Measurements from ENCODE around the gene IGLL5.
"Not testable (repeated sequence)": the region's sequence is repeated elsewhere in the genome, so short reads cannot be mapped to it uniquely, and the experiment has no call there.

IGLL5 gene

DNA sequence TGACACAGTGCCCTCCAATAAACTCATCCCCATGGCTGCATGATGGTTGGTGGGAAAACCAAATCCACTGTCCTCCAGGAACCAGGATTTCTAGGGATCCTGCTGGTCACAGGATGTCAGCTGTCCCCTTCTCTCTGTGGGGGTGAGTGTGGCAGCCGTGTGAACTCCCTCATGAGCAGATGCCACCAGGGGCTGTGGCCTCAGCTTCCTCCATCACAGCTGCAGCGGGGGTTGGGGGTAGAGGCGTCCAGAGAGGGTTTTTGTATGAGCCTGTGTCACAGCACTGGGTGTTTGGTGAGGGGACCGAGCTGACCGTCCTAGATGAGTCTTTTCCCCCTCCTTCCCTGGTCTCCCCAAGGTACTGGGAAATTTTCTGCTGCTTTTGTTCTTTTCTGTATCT is 26.4 kb downstream of the IGLL5 start:
- no peaks in the 10 kb centered on the region for H3K9me3 ChIP-seq (ENCODE audit: low read length)
- H2AFZ ChIP-seq (ENCODE audit: low read depth, low read length): no peak overlapping the region
- no peaks in the 10 kb centered on the region for H3K36me3 ChIP-seq (ENCODE audit: insufficient read depth, low read length)
- no peaks in the 10 kb centered on the region for H3K4me1 ChIP-seq (ENCODE audit: insufficient read depth, low read length)
- H3K27me3 ChIP-seq (ENCODE audit: insufficient read depth, low read length): no peaks in the 10 kb centered on the region
- no peak overlapping the region for H3K4me3 ChIP-seq (ENCODE audit: low read length)

DNA sequence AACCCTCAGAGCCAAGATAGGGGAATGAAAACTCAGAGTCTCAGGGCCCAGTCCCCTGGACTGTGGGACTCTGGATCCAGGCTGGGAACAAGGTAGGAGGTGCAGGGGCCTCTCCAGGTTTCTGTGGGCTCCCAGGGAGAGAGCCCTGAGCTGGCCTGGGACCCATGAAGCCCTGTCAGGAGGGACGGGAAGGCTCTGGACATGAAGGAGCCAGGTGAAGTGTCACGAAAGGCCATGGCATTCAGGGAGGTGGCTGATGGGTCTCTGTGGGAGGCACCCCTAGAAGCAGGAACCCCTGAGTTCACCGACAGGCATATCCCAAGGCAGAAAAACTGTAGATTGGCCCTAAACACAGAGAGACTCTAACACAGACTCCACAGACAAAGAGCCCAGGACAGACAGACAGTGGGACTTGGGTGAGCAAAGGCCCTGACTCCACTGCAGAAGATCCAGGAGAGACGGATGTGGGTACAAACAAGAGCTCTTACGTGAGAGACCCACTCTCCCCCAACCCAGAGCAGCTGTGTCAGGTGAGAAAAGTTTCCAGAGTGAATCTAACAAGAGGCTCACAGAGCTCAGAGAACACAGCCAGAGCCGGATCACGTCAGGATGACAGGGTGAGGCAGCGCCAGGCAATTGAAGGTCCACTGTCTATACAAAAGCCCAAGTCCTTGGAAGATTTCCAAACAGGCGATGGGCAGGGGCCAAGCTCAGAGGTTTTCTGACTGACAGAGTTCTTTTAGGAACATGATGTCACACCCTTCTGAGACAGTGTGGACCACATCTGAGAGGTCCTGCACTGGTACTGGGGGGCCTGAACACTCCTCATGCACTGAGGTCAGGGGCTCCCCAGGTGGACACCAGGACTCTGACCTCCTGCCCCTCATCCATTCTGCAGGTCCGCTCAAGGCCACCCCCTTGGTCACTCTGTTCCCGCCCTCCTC is 27.4 kb downstream of the IGLL5 start:
- no peaks in the 10 kb centered on the region for H3K9me3 ChIP-seq (ENCODE audit: low read length)
- H3K36me3 ChIP-seq (ENCODE audit: insufficient read depth, low read length): no peaks in the 10 kb centered on the region
- no peaks in the 10 kb centered on the region for H3K27me3 ChIP-seq (ENCODE audit: insufficient read depth, low read length)

DNA sequence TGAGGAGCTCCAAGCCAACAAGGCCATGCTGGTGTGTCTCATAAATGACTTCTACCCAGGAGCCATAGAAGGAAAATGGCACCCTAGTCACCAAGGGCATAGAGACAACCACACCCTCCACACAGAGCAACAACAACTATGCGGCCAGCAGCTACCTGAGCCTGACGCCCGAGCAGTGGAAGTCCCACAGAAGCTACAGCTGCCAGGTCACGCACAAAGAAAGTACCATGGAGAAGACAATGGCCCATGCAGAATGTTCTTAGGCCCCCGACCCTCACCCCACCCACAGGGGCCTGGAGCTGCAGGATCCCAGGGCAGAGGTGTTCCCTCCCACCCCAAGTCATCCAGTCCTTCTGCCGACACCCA is 28.0 kb downstream of the IGLL5 start:
- Histone ChIP-seq H3K36me3 (ENCODE audit: insufficient read depth, low read length) (no peaks in the 10 kb centered on the region), H3K9me3 (ENCODE audit: low read length) (no peaks in the 10 kb centered on the region), H2AFZ (ENCODE audit: low read depth, low read length) (no peak overlapping the region), H3K4me3 (ENCODE audit: low read length) (no peak overlapping the region), H3K27me3 (ENCODE audit: insufficient read depth, low read length) (no peaks in the 10 kb centered on the region), H3K4me1 (ENCODE audit: insufficient read depth, low read length) (no peaks in the 10 kb centered on the region)

More for the DNA sequence above, 27.4 kb downstream of the IGLL5 start:
- H2AFZ ChIP-seq (ENCODE audit: low read depth, low read length): no peak overlapping the region
- H3K4me3 ChIP-seq (ENCODE audit: low read length): no peak overlapping the region
- no peaks in the 10 kb centered on the region for H3K4me1 ChIP-seq (ENCODE audit: insufficient read depth, low read length)

DNA sequence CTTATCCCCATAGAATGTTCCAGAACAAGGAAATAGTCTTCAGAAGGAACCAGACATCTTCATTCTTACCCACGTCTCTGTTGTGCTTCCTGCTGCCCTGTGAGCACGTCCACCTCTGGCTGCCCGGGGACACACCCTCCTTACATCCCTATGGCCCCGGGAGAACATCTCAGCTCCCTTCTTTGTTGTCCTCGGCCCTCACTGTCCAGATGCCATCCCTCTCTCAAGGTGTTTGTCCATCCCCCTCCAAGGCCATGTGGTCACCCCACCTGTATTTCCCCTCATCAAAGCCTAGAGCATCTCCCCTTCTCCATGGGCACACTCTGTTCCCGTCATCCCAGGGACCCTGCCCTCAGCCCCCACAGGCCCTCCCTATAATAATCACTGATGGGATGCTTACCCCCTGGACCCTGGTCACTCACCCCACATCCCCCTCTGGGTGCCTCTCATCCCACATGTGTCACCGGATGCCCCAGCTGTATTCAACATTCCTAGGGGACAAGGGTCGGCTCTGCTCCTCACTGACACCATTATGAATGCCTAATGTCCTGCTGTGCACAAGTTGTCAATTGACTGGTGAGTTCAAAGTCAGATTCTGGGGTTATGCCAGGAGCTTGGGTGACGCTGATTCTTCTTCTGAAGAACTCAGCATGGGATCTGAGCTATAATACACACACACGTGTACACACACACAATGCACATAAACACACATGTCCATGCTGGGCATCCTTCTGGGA is 28.8 kb downstream of the IGLL5 start:
- H2AFZ ChIP-seq (ENCODE audit: low read depth, low read length): no peak overlapping the region
- no peaks in the 10 kb centered on the region for H3K4me1 ChIP-seq (ENCODE audit: insufficient read depth, low read length)
- H3K27me3 ChIP-seq (ENCODE audit: insufficient read depth, low read length): no peaks in the 10 kb centered on the region
- no peak overlapping the region for H3K4me3 ChIP-seq (ENCODE audit: low read length)
- no peaks in the 10 kb centered on the region for H3K9me3 ChIP-seq (ENCODE audit: low read length)
- no peaks in the 10 kb centered on the region for H3K36me3 ChIP-seq (ENCODE audit: insufficient read depth, low read length)

DNA sequence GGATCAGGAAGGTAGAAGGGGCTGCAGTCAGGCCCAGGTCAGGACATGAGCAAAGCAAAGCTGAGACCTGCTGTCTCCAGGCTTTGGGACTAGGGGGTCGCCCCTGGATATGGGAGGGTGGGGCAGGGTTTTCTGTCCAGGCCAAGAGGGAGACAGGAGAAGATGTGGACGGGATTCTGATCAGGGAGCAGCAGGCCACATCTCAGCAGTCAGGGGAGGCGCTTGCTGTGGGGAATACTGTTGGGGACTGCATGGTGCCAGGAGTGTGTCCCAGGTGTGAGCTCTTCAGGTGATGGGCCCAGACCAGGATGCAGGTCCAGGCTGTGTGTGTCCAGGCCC is 29.3 kb downstream of the IGLL5 start:
- no peaks in the 10 kb centered on the region for H3K4me1 ChIP-seq (ENCODE audit: insufficient read depth, low read length)
- H3K36me3 ChIP-seq (ENCODE audit: insufficient read depth, low read length): no peaks in the 10 kb centered on the region
- H3K4me3 ChIP-seq (ENCODE audit: low read length): no peak overlapping the region
- no peak overlapping the region for H2AFZ ChIP-seq (ENCODE audit: low read depth, low read length)
- H3K9me3 ChIP-seq (ENCODE audit: low read length): no peaks in the 10 kb centered on the region
- no peaks in the 10 kb centered on the region for H3K27me3 ChIP-seq (ENCODE audit: insufficient read depth, low read length)

DNA sequence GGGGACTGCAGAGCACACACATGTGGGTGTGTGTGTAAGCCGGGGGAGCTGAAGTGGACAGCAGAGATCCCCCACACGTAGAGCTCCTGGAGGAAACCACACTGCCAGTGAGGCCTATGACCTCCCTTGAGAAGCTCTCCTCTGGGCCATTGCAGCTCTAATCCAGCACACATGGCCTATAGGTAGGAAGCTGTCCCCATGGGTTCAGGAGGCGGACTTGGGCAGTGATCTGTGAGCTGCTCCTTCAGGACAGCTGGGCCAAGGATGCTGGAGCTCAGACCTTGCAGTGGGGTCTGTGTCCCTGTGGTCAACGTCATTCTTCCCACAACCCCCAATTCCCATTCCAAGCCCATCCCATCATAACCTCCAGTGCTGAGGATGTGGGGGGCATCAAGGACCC is 29.8 kb downstream of the IGLL5 start:
- no peak overlapping the region for H2AFZ ChIP-seq (ENCODE audit: low read depth, low read length)
- no peaks in the 10 kb centered on the region for H3K4me1 ChIP-seq (ENCODE audit: insufficient read depth, low read length)
- no peaks in the 10 kb centered on the region for H3K27me3 ChIP-seq (ENCODE audit: insufficient read depth, low read length)
- no peaks in the 10 kb centered on the region for H3K9me3 ChIP-seq (ENCODE audit: low read length)
- no peaks in the 10 kb centered on the region for H3K36me3 ChIP-seq (ENCODE audit: insufficient read depth, low read length)
- H3K4me3 ChIP-seq (ENCODE audit: low read length): no peak overlapping the region

DNA sequence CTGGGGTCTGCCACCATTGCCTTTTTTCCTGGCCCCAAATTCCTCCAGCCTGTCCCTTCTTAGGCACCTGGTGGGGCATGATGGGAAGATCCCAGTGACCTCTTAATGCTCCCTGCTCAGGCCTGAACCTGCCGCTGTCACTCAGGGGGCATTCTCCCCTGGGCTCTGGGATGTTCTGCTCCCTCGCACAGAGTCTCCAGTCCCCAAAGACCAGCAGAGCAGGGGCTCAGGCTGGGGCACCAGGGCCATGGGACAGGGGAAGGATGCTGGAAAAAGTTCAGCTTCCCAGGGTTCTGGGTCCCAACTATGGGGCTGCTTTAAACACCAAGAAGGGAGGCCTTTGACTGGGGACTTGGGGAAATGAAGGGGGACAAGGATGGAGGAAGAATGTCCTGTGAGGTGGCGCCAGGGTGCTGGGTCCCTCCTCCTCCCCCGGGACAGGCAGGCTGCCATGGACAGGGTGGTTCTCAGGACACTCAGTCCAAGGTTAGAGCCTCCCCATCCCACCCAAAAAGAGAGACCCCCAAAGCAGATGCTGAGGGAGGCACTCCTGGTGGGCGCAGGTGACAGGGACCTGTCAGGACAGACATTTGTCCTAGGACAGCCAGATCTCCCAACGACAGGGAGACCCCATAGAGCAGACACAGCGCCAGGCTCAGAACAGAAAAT is 30.8 kb downstream of the IGLL5 start:
- Histone ChIP-seq H2AFZ (ENCODE audit: low read depth, low read length) (no peak overlapping the region), H3K9me3 (ENCODE audit: low read length) (no peaks in the 10 kb centered on the region), H3K27me3 (ENCODE audit: insufficient read depth, low read length) (no peaks in the 10 kb centered on the region), H3K4me3 (ENCODE audit: low read length) (no peak overlapping the region), H3K4me1 (ENCODE audit: insufficient read depth, low read length) (no peaks in the 10 kb centered on the region), H3K36me3 (ENCODE audit: insufficient read depth, low read length) (no peaks in the 10 kb centered on the region)

DNA sequence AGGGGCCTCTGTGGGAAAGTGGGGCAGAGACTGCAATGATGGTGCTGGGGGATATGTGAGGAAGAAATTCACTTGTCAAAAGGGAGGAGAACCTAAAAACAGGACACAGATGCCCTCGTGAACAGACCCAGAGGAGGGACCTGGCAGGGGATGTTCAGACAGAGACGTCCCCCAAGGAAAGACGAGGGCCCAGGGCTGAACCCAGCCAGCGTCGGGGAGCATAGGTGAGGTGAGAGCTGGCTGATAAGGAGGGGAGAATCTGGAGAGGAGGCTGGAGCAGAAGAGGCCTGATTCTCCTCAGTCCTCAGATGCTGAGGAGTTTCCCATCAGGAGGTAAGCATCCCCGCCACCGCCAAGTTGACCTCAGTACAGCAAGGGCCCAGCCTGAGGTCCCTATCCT is 31.4 kb downstream of the IGLL5 start:
- no peaks in the 10 kb centered on the region for H3K9me3 ChIP-seq (ENCODE audit: low read length)
- no peak overlapping the region for H2AFZ ChIP-seq (ENCODE audit: low read depth, low read length)
- H3K36me3 ChIP-seq (ENCODE audit: insufficient read depth, low read length): no peaks in the 10 kb centered on the region
- no peaks in the 10 kb centered on the region for H3K4me1 ChIP-seq (ENCODE audit: insufficient read depth, low read length)
- no peak overlapping the region for H3K4me3 ChIP-seq (ENCODE audit: low read length)
- H3K27me3 ChIP-seq (ENCODE audit: insufficient read depth, low read length): no peaks in the 10 kb centered on the region

DNA sequence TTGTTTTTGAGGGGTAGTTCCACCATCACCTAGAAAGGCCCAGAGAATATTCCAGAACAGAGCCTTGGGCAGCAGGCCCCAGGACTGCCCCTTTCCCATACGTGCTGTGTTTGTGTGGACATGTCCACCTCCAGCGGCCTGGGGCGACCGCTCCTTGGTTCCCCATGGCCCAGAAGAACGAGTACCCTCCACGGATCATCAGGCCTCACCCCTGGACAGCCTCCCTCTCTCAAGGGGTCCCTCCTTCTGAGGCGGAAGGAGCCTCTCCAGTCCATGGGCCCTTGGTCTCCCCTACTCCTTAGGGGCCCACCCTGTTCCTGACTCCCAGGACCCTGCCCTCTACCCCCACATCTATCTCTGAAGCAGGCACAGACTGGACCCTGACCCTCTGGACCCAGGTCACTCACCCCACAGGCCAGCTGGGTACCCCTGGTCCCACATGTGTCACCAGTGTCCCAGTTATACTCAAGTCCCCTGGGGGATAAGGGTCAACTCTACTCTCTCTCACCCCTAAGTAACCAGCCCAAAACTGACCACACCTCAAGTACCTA is 32.6 kb downstream of the IGLL5 start:
- Histone ChIP-seq H3K27me3 (ENCODE audit: insufficient read depth, low read length) (no peaks in the 10 kb centered on the region), H3K4me3 (ENCODE audit: low read length) (no peak overlapping the region), H2AFZ (ENCODE audit: low read depth, low read length) (no peak overlapping the region), H3K36me3 (ENCODE audit: insufficient read depth, low read length) (no peaks in the 10 kb centered on the region), H3K9me3 (ENCODE audit: low read length) (no peaks in the 10 kb centered on the region), H3K4me1 (ENCODE audit: insufficient read depth, low read length) (no peaks in the 10 kb centered on the region)

DNA sequence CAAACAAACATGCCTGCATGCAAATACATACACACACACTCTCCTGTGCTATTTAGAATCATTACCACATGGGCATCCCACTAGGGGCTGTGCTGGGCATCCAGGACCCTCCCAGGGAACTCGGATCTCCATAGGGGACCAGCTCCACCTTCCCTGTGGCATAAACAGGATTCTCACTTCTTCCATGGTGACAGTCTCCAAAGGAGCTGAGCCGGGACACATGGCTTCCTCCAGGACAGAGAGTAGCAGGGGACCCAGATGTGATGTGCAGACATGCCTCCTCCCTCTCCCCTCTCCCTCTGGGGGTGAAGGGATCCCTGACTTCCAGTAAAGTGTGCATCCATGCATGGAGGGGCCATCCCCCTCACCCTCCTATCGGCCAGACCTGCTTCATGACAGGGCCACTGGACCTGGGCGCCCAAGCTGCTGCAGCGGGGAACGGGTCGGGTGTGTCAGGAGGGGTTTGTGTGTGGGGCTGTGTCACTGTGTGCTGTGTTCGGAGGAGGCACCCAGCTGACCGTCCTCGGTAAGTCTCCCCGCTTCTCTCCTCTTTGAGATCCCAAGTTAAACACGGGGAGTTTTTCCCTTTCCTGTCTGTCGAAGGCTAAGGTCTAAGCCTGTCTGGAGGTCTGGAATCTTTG is 33.4 kb downstream of the IGLL5 start:
- no peaks in the 10 kb centered on the region for H3K4me1 ChIP-seq (ENCODE audit: insufficient read depth, low read length)
- no peaks in the 10 kb centered on the region for H3K36me3 ChIP-seq (ENCODE audit: insufficient read depth, low read length)
- no peak overlapping the region for H3K4me3 ChIP-seq (ENCODE audit: low read length)
- H3K27me3 ChIP-seq (ENCODE audit: insufficient read depth, low read length): no peaks in the 10 kb centered on the region
- no peaks in the 10 kb centered on the region for H3K9me3 ChIP-seq (ENCODE audit: low read length)
- H2AFZ ChIP-seq (ENCODE audit: low read depth, low read length): no peak overlapping the region

DNA sequence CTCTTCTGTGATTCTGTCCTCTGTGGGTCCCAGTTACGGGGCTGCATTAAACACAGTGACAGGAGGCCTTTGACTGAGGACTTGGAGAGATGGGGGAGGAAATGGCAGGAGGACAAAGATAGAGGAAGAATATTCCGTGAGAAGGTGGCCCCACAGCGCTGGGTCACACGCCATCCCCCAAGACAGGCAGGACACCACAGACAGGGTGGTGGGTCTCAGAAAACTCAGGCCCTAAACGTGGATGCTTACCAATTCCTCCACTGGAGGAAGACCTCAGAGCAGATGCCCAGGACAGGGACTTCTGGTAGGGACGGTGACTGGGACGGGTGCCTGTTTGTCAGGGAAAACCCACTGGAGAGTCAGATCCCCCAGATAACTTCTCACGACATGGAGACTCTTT is 34.0 kb downstream of the IGLL5 start:
- no peaks in the 10 kb centered on the region for H3K27me3 ChIP-seq (ENCODE audit: insufficient read depth, low read length)
- no peaks in the 10 kb centered on the region for H3K9me3 ChIP-seq (ENCODE audit: low read length)
- H3K4me3 ChIP-seq (ENCODE audit: low read length): no peak overlapping the region
- no peak overlapping the region for H2AFZ ChIP-seq (ENCODE audit: low read depth, low read length)
- H3K36me3 ChIP-seq (ENCODE audit: insufficient read depth, low read length): no peaks in the 10 kb centered on the region
- H3K4me1 ChIP-seq (ENCODE audit: insufficient read depth, low read length): no peaks in the 10 kb centered on the region

DNA sequence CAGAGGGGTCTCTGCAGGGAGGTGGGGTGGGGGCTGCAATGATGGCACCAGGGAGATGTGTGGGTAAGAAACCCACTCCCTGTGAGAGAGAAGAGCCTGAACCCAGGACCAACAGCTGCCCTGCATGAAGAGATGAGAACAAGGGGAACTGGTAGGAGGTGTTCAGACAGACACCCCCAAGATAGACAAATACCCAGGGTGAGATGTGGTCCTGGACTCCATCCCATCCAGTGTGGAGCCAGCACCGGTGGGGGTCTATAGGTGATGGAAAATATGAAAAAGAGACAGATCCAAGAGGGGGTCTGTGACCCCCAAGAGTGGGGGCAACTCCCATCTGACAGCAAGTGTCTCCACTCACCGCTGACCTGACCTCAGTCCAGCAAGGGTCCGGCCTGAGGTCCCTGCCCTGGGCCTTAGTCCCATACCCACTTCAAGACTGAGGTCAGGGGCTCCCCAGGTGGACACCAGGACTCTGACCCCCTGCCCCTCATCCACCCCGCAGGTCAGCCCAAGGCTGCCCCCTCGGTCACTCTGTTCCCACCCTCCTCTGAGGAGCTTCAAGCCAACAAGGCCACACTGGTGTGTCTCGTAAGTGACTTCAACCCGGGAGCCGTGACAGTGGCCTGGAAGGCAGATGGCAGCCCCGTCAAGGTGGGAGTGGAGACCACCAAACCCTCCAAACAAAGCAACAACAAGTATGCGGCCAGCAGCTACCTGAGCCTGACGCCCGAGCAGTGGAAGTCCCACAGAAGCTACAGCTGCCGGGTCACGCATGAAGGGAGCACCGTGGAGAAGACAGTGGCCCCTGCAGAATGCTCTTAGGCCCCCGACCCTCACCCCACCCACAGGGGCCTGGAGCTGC is 34.7 kb downstream of the IGLL5 start:
- H2AFZ ChIP-seq (ENCODE audit: low read depth, low read length); H3K4me3 ChIP-seq (ENCODE audit: low read length); H3K36me3 ChIP-seq (ENCODE audit: insufficient read depth, low read length); H3K4me1 ChIP-seq (ENCODE audit: insufficient read depth, low read length); H3K9me3 ChIP-seq (ENCODE audit: low read length); H3K27me3 ChIP-seq (ENCODE audit: insufficient read depth, low read length): not testable (repeated sequence)

Data from neuron (in vitro differentiated cells).